ENCODE results near the gene MAPK12.

The MAPK12 gene

GRCh38 chr22:50261615-50262459 is at the start of gene MAPK12:
Gene MAPK12 (minus strand): TSS chr22:50261683. CDS start chr22:50261509, 174 bp downstream.
- peak; percentile 39 for DNase-seq (ENCODE audit: low spot score)

DNA sequence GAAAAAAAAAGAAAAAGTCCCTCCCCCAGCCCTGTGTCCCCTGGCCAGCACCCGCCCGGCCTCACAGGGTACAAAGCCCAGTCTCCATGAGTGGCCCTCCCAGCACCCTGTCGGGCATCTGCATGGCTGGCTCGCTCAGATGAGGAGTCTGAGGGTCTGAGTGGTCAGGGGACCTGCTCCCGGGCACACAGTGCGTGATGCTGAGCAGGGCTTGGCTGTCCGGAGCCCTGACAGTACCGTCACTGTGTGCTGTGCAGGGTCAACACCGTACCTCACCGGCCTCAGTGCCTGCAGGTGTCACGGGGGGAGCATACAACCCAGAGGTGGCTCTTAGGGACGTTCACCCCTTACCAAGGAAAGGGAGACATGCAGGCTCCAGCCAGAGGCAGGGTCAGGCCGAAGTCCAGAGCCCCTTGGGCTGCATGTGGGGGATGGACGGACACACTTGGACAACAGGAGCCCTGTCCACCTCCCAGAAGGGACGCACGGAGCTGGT is 49.5 kb upstream of the MAPK12 start:
- no peak for DNase-seq (ENCODE audit: low spot score)

DNA sequence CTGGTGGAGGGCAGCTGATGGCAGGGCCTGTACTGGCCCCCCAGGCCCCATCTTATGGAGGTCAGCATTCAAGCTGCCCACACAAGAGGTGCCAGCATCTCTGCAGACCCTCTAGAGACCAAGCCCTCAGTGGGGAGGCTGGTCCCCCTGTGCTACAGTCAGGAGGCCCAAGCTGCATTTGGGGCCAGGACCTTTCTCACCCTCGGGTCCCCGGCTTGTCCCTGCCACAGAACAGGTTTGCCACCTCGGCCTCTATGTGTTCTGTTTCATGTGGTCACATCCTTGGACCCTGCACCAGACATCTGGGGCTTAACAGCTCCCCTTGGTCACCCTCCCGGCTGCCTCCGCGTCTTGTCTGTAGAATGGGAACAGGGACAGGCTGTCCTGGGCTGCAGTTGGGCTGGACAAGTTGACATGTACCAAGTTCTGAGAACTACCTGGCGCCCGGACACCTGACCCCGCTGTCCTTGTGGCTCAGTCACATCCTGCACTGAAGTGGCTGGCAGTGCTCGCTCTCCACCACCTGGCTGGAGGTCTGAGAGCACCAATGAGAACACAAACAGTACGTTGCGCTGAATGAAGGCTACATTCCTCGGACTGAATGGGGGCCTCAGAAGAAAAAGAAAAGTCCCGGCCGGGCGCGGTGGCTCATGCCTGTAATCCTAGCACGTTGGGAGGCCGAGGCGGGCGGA is 48.7 kb upstream of the MAPK12 start:
- no peak for DNase-seq (ENCODE audit: low spot score)

DNA sequence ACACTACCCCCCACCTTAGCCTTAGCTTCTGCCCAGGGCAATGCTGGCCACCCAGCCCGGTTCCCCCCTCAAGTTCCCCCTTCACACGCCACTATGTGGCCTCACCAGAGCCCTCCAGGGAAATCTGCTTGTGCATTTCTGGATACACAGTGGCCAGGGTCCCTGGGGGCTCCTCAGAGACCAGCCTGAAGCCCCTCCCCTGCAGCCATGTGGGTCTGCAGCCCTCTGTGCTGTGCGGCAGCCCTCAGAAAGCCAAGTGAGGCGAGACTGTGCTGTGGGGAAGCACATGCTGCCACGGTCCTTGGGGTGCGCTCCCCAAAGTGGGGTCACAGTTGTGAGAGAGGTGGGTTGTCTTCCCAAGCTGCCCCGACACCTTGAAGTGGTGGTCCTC is 48.1 kb upstream of the MAPK12 start:
- DNase-seq (ENCODE audit: low spot score), result no peak

DNA sequence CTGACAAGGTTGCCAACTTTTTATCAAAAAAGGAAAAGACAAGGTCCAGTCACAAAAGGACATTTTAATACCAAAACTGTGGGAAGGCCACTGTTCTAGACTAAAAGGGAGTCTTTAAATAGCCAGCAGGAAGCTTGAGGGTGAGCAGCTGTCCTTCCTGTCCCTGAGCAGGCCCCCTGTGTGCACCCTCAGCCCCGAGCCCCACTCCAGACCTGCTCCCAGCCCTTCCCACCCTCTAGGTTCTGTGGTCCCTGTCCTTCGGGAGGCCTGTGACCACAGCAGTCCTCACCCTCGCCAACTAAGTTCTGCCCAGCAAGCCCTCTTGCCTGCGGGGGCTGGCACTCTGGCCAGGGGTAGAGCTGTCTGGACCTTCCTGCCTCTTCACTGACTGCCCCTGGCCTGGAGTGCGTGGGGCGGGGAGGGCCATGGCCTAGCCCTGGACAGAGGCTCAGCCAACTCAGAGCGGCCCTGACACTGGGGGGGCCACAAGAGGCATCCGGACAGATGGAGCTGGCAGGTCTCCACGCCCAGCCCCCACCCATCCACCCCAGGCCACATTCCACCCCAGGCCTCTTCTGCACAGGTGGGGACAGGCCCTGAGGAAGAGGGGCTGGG is 47.6 kb upstream of the MAPK12 start:
- no peak for DNase-seq (ENCODE audit: low spot score)

GRCh38 chr22:50308597-50308935 is 47.1 kb upstream of the MAPK12 start:
- peak; percentile 36 for DNase-seq (ENCODE audit: low spot score)

DNA sequence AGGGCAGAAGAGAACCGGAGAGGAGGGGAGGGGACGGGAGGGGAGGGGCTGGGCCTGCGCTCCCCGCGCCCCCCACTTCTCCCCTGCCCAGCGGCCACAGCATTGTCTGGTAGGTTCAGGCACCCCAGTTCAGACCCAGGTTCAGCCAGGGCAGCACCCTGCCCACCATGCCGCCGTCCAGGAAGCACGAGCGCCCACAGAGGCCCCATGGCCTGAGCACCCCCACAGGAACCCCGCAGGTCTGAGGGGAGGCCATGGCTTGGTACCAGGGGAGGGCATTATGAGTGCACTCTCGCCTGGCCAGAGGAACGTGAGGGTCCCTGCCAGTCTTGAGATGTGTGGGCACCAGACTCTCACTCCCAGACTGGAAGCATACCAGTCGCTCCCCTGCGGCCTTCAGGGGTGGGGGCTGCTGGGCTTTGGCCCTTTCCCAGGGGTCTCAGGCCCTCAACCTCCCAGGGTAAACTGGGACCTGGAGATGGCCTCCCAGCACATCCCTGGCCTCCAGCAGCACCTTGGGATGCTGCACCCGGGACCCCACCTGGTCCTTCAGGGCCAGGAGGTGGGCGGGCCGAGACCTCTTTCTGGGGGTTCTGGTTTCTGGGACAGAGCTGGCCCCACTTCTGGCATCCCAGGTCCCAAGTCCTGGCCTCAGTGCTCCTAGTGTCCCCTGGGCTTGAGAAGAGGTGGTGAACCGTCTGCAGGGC is 46.6 kb upstream of the MAPK12 start:
- no peak for DNase-seq (ENCODE audit: low spot score)

DNA sequence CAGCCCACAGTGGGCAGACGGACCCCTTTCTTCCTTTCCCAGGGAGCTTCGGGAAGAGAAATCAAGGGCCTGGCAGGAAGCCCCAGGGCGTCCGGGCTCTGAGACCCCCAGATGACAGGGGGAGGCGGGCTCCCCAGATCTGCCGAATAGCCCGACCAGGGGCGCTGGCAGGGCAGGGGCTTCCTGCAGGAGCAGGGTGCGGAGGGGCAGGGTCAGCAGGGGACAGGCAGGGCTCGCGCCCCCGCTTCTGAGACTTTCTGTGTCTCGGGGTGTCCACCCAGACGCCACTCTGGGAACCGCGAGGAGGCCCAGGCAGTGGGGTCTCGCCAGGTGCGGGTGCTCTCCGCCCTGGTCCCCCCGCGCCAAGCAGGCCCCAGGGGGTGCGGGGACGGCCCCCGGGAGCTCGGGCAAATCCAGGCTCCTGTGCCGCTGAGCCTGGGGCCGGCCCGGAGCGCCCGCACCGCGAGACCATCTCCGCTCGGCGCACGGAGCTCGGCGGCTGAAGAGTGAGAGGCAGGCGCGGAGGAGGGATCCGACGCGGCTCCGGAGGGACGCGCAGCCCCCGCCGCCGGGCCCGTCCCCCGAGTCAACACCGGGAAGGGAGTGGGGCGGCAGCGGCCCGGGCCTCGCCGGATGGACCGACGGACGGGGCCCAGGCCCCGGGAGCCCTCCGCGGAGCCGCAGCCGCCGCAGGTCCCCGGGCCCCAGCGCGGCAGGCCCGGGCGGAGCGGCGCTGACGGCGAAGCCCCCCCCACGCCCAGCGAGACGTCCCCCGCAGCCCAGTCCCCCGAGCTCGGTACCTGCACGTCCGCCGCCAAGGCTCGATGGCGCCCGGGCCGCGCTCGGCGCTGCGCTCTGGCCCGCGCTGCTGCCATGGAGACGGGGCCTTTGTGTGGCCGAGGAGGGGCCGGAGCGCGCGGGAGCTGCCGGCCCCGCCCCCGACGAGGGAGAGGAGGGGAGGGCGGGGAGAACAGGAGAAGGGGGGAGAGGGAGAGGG is 45.6 kb upstream of the MAPK12 start, which contains the start of gene PLXNB2:
Gene PLXNB2, minus strand, starts transcription at position 894 of the 997 bp plus-strand sequence. CDS start 17,062 bp downstream, outside the sequence.
- peak; percentile 86 for DNase-seq (ENCODE audit: low spot score)

DNA sequence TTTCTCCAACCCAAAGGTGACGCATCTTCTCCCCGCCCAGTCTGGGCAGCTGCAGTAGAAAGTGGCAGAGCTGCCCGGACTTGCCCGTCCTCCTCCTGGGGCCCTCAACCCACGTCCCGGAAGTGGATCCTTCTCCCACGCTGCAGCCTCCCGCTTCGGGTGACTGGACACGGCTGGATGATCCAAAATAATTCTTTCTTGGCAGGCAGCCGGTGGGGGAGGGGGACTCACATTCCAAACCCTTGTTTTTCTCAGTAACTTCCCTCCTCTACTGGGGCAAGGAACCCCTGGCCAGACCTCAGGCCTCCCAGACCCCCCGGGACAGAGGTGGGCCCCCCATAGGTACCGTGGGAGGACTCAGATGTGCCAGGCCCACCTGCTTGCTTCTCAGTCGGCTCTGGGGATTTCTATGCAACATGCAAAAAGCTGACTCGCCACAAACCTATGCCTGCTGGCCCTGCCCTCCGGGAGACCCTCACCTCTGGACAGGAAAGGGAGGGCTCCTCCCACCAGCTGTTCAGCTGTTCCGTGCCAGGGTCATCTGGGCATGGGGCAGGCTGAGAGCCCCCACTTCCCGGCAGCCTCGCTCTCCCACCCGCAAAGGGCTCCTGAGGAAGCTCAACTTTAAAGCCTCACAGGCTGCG is 44.6 kb upstream of the MAPK12 start:
- peak; percentile 99 for DNase-seq (ENCODE audit: low spot score)

- no peak for DNase-seq (ENCODE audit: low spot score)
Measured at GRCh38 chr22:50305393-50305922, 44.0 kb upstream of the MAPK12 start.

DNA sequence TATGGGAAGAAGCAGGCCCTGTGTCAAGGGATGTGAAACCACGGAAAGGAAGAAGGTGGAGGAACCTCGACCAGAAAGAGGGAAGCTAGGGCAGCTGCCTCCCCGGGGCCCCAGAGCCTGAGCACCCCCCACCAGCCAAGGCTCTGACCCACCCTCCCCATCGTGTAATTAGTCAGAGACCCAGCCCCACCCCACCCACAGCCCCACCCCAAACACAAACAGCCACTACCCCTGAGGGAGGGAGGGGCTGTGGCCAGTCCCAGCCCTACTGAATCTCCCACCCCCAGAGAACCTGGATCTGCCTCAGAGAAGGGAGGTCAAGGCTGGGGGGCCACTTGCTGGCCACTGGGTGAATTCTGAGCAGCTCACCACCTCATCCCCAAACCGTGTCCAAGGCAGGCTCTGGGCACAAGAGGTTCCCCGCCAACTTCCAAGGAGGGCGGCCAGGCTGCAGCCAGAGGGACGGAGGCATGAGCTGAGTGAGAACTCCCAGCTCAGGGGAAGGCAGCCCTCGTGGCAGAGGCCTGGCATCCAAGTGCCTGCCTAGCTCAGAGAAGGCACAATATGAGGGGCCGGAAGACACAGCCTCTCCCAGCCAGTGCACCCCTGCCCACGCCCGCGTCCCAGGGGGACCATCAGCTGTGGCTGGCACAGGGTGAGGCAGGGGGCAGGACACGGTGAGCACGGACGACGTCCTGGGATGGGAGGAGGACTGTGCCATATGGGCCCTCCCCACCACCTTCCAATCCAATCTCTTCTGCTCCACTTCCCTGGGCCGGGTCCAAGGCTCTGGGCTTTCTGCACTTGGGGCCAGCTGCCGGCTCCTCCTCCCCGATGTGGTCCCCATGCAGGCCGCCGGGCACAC is 43.3 kb upstream of the MAPK12 start:
- peak; percentile 61 for DNase-seq (ENCODE audit: low spot score)

GRCh38 chr22:50303848-50304527 is 42.5 kb upstream of the MAPK12 start:
- peak; percentile 91 for DNase-seq (ENCODE audit: low spot score)

DNA sequence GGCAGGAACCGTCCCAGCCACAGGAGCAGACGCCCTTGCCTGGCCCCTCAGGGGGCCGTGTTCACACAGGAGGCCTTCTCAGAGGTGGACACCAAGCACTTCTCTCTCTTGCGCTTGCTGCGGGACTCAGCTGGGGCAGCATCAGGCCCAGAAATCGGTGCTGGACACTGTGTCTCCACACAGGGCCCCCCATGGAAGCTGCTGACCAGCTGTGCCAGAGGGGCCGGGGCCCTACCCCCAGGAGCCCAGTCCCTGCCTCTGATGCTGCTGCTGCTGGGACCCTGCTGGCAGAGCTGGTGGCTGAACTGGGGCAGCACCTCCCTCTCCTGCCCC is 42.0 kb upstream of the MAPK12 start:
- DNase-seq (ENCODE audit: low spot score), result no peak

GRCh38 chr22:50302564-50302963 is 41.1 kb upstream of the MAPK12 start:
- no peak for DNase-seq (ENCODE audit: low spot score)

GRCh38 chr22:50302041-50302541 is 40.6 kb upstream of the MAPK12 start:
- DNase-seq (ENCODE audit: low spot score), result peak; percentile 82

GRCh38 chr22:50301581-50301991 is 40.1 kb upstream of the MAPK12 start:
- no peak for DNase-seq (ENCODE audit: low spot score)

DNA sequence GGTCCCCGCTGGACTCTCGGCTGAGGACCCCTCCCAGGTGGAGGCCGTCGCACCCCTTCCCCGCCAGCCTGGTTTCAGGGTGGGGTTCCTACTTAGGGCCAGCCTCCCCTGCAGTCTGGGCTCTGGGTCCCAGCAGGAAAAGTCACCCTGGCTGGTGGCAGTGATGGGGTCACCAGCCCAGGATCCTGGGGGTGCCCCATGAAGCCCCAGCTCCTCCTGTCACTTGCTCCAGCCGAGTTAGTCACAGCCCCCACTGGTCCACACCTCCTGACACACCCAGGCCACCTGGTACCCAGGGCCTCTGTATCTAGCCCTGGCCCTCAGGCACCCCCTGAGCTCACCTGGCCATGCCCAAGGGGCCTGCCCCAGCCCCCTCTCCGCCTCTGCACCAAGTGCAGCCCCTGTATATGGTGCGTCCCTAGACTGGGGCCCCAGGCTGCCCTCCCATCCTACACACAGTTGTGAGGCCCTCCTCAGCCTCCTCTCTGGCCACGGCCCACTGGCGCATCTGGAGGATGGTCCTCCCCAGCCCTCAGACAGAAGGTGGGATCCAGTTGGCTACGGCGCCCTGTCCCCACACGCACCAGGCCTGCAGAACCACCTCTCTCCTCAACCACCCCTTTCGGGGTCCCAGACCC is 39.3 kb upstream of the MAPK12 start:
- no peak for DNase-seq (ENCODE audit: low spot score)
